ENCODE results near the gene FLRT1.

Gene FLRT1

DNA sequence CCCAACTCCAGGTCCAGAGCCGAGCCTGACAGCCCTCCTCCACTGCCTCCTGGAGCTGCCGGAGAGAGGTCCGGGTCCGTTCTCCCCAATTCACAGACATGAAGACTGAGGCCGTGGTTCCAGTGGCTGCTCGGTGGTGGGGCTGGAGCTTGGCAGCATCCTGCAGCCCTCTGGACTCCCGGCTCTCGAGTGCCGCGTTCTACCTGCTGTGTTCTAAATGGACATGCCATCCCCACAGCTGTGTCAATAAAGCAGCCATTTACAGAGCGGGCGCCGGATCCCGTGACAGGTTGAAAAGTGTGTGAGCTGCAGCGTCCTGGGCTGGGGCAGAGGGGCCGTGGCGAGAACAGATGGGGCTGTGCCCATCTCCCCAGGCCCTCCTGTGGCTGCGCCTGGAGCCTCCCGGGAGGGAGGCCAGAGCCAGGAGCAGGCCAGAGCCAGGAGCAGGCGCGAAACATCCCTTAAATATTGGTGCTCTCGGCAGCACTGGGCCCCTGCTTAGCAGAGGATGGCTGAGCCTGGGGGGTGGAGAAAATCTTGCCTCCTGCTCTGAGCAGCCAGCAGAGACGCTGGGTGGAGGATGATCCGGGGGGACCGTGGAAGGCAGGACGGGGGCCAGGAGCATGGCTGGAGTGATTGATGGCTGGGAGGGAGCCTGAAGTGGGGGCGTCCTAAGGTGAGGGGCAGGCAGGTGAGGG is 46.2 kb downstream of the FLRT1 start:
- TF ChIP-seq, protein P1, sequence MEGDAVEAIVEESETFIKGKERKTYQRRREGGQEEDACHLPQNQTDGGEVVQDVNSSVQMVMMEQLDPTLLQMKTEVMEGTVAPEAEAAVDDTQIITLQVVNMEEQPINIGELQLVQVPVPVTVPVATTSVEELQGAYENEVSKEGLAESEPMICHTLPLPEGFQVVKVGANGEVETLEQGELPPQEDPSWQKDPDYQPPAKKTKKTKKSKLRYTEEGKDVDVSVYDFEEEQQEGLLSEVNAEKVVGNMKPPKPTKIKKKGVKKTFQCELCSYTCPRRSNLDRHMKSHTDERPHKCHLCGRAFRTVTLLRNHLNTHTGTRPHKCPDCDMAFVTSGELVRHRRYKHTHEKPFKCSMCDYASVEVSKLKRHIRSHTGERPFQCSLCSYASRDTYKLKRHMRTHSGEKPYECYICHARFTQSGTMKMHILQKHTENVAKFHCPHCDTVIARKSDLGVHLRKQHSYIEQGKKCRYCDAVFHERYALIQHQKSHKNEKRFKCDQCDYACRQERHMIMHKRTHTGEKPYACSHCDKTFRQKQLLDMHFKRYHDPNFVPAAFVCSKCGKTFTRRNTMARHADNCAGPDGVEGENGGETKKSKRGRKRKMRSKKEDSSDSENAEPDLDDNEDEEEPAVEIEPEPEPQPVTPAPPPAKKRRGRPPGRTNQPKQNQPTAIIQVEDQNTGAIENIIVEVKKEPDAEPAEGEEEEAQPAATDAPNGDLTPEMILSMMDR (IDR thresholded peaks at IDR 0.05; ENCODE audit: borderline replicate concordance, control extremely low read depth, extremely low read depth, insufficient read depth, missing control alignments) = no peak
- in situ Hi-C loops (cut with MboI; ENCODE audit: low sequenced_read_pairs, unreplicated experiment) = no loop called here
- no peak for DNase-seq (ENCODE audit: low spot score)

DNA sequence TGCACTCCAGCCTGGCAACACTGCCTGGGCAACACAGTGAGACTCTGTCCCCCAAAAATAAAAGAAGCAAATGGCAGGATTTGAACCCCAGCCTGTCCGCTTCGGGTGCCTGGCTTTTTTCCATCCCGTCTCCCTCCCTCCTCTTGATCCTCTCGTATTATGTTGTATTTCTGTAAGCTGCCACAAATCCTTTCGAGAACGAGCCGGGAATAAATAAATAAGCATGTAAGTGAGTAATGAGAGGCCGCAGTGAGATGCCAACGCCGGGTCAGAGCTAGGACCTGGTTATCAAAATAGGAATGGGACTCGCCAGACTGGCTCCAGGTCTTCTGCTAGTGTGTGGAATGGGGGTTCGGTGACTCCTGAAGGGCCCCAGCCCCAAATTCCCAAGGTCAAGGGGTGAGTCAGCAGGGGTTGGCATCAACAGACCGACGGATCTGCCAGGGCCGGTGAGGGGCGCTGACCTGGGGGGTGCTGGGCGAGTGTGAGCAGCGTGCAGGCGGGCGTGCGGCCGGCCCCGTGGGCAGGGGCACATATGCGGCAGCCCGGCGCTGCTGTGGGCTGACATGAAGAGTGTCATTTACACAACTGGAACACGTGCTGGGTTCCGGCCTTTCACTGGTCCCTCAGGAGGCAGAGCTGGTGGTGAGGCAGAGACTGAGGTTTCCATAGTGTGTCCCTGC is 47.8 kb downstream of the FLRT1 start:
- no peak for DNase-seq (ENCODE audit: low spot score)

DNA sequence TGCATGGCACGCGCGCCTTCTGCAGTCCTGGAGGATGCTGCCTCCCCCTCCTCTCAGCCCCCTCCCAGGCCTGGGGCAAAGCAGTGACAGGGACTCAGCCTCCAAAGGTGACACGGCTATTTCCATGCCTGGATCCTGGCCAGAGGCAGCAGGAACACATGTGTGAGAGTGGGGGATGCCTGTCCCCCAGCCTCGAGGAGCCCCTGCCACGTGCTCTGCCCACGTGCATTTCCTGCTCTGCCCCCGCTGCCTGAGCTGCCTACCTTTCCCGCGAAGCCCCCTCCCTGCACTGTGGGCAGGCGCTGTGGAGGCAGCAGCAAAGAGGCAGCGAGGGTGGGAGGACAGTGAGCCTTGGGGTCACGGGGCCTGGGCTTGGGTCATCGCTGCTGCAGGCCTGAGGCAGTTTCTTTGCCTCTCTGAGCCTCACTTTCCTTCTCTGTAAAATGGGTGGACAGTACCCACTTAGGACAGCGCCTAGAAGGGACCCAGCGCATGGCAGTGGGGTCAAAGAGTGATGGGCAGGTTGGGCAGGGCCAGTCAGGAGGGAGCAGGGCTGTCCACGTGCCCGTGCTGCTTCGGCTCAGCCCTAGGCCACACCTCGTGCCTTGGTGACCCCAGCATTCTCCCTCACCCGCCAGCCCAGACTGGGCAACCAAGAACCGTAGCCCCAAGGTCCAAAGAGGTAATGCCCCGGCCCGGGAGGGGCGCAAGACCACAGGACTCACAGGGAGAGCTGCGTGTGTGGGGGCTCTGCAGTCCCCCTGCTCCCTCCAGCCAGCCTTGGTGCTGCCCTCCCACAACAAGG is 48.6 kb downstream of the FLRT1 start:
- DNase-seq (ENCODE audit: low spot score) = no peak
- in situ Hi-C loops (cut with MboI; ENCODE audit: low sequenced_read_pairs, unreplicated experiment) = no loop called here
- TF ChIP-seq, protein P1 (IDR thresholded peaks at IDR 0.05; ENCODE audit: borderline replicate concordance, control extremely low read depth, extremely low read depth, insufficient read depth, missing control alignments) = no peak

More for the DNA sequence above, 47.8 kb downstream of the FLRT1 start:
- in situ Hi-C loops (cut with MboI; ENCODE audit: low sequenced_read_pairs, unreplicated experiment) = no loop called here
- TF ChIP-seq, protein P1 (IDR thresholded peaks at IDR 0.05; ENCODE audit: borderline replicate concordance, control extremely low read depth, extremely low read depth, insufficient read depth, missing control alignments) = no peak

DNA sequence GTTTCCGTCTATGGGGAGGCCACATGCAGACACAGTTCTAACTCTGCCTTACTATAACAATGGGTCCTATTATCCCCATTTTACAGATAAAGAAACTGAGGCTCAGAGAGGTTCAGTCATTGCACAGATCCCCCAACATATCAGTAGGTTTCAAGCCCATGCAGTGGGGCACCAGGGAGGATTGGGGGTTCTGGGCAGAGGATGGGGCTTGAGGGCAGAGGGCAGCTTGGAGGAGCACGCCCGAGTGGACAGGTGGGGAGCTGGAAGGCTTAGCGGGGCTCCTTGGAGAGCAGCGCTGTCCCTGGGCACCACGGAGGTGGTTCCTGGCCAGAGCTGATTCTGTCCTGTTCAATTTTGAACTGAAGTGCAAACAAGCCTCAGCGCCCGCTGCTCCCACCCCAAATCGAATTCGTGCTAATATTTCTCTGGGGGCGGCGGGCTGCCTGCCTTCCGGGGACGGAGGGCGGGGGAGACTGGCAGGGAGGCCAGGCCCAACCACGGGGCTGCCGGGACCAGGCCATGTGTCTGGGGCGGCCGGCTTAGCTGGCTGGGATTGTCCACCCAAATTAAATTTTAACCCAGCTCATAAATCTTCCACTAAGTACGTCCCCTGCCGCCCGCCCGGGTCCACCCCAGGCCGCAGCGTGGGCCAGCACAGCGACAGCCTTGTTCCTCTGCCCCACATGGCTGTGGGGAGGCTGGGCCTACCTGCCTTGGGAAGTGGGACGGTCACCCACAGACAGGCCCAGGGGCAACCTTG is 49.4 kb downstream of the FLRT1 start:
- no peak for DNase-seq (ENCODE audit: low spot score)
- TF ChIP-seq, protein P1 (IDR thresholded peaks at IDR 0.05; ENCODE audit: borderline replicate concordance, control extremely low read depth, extremely low read depth, insufficient read depth, missing control alignments) = no peak
- in situ Hi-C loops (cut with MboI; ENCODE audit: low sequenced_read_pairs, unreplicated experiment) = no loop called here

Data from GM13976 (cell line).